NCI-H345 (cell line): ENCODE results near the gene CTNNA2.

ENCODE experiments used
- DNase-seq: peaks from one replicate; lab custom pipeline; 2025; lab: John Stamatoyannopoulos, UW

The CTNNA2 gene

DNA sequence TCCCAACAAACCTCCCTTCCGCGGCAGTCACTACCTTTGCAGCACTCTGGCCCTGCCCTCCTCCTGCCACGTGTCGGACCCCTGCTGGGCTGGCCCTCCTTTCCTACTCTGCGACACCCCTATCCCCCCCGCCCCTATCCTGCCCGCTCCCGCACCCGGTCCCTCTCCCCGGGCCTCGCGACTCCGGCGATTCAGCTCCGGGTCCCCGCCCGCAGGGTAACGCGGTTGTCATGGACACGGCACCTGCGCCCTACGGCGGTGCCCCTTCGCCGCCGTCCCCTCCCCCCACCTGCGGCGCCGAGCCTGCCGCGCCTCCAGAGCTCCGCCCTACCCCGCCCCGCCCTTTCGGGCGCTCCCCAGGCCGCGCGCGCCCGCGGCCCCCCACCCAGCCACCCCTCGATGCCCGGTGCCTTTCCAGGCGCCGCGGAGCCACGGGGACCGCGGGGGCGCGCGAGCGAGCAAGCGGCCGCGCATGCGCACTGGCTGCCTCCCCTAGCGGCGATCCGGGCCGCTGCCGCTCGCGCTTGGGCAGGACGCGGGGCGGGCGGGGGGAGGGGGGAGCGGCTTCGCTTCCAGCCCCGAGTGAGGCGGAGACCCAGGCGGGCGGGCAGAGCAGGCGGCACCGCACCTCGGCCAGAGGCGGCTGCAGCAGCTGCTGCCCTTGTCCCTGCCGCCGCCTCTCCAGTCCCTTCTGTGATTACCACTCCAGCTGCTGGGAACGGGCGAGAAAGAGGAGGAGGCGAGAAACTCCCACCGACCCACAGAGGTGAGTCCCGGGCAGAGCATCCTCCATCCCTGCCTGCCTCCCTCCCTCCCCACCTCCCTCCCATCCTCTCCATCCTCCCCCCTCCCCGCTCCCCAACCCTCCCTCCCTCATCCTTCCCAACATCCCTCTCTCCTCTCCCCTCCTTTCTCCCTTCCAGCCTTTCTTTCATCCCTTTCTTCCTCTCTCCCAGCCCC, at the start of gene CTNNA2:
Gene CTNNA2, plus strand, starts transcription at position 610 of the 960 bp plus-strand sequence.
- peak; percentile 96 for DNase-seq

DNA sequence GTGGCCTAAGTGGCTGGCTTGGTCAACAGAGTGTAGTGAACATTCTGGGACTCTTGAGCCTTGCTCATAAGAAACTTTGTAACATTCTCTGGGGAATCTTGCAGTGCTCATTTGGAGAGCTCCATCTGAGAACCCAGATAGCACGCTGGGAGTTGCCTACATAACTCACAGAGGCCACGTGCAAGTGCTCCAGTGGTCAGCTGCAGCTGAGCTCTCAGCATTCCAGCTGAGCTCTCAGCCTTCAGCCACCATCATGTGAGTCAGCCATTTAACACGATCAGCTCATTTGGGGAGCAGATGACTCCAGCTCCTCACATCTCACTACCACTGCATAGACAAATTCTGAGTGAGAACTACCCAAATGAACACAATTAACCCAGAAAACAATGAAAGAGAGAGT, 25.5 kb upstream of the CTNNA2 start:
- DNase-seq, result no peak

DNA sequence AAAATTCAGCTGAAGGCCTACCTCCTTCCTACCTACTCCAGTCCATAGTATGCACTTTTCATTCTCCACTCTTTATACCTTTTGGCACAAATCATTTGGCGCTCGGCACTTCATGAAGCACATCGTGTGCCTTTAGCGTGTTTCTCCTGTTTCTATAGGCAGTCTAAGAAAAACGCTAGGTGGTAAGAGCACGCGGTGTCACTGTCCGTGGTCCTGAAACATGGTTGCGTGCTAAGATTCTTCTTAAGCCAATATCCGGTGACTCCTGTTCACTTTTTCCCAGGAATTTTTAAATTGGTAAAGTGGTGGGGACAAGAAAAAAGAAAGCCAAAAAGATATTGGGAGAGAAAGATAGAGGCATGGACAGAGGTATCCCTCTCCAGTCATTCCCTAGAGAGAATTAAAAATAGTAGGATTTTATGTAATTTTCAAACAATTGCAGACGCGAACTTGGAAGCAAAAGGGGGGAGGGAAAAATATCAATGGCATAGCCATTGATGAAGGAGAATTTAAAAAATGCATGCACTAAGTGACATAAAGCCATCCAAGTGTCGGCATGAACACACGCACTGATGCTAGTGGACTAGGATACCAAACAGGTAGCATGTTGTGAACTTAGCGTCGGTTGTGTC, 1.4 kb upstream of the CTNNA2 start:
- DNase-seq, result no peak

DNA sequence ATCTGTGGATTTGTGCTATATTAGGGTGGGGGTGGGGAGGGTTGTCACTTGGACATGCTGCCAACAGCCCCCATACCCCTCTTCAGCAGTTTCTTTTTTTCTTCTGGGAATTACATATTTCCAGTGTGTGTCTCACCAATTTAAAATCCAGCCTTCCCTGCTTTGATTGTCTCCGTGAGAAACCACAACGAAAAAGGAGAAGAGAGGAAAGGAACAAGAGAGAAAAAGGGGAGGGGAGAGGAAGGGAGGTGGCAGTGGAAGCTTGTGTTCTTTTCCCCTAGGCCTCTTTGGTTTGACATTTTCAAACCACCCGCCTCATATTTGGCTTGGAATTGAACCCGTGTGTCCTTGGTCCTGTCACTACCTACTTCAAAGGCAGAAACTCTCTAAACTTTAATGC, 860 bp downstream of the CTNNA2 start:
- no peak for DNase-seq

DNA sequence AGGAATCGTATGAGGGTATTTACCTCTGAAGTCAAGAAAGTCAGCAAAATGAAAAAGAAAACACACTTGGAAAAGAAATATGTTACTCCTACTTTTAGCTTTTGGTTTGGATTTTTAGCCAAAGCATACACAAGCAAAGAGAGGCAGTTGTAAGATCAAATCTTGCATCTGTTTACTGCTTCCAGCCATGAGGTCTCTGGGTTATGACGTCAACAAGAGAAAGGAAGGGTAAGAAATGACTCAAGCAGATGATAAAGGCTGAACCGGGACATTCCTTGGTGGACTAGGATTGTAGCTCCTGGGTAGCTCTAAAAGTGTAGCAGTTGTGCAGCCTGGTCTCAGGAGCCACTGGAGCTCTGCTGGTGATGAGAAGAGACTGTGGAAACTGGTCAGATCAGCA, 16.8 kb downstream of the CTNNA2 start:
- DNase-seq, result no peak

DNA sequence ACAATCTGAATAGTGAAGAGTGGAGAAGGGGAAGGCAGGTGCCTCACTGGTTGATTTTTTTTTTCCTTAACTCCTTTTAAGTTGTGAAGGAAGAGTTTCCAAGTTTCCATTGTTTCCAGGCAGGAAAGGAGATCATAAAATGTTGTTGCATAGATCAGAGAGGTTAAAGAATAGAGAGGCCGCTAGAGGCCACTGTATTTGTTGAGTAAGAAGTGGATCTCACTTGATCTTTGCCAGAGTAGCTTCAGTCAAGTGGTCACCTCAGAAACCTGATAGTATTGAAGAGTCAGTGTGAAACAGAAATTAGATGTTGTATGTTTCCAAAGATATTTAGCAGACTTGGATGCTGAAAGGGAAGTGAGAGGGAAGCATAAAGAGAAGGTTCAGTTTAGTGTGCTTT, 17.6 kb downstream of the CTNNA2 start:
- no peak for DNase-seq

DNA sequence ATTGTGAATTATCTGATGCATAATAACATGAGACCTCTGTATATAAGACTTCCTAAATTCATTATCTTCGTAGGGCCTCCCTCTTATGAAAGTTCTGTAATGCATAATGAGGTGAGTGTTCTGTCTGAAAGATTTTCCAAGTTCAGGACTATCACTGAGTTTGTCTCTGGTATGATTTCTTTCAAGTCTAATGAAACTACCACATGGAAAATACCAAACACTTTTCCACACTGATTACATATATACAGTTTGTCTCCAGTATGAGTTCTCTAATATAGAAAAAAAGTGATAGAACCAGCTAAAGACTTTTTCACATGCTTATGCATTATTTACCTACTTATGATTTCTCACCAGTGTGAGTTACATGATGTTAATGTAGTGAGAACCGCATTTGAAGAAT, 34.7 kb downstream of the CTNNA2 start:
- DNase-seq, result no peak

DNA sequence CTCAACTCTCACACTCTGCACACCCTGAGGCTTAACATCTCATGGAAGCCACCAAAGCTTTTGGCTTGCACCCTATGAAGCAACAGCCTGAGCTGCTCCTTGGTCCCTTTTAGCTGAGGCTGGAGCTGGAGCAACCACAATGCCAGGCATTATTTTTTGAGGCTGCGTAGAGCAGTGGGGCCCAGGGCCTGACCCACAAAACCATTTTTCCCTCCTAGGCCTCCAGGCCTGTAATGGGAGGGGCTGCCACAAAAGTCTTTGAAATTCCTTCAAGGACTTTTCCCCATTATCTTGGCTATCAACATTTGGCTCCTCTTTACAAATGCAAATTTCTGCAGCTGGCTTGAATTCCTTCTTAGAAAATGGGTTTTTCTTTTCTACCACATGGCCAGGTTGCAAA, 39.8 kb downstream of the CTNNA2 start:
- DNase-seq, result no peak

DNA sequence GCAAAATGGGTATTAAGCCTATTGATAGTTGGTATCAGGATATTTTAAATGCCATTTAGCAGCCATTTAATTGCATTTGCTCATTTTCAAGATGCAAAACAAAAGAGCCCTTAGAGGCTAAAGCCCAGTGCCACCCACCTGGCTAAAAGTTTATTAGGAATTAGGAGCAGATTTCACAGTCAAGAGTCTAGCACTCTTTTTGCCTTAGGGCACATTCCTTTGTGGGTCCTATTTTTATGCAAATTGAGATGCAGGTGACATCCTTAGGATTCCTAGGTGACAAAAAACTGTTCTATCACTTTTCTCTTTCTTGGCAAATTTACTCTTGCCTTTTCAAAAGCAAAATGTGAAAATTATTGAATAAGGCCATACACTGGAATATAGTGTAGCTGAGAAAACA, 42.0 kb downstream of the CTNNA2 start:
- DNase-seq, result no peak

DNA sequence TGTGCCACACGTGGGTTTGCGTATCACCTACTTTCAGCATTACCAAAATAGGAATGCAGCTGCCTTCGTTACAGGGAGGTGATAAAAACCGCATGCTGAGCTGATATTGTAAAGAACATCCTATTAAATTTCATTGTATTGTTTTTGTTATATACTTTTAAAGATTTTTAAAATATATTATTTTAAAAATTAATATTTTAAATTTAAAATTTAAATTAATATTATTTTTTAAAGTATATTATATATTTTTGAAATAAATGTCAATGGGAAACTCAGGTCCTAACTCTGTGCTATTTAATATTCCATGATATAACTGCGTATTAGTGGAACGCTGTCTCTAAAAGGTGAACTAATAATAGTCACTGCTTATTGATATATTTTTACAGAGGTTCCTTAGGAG, 51.2 kb downstream of the CTNNA2 start:
- DNase-seq, result no peak

DNA sequence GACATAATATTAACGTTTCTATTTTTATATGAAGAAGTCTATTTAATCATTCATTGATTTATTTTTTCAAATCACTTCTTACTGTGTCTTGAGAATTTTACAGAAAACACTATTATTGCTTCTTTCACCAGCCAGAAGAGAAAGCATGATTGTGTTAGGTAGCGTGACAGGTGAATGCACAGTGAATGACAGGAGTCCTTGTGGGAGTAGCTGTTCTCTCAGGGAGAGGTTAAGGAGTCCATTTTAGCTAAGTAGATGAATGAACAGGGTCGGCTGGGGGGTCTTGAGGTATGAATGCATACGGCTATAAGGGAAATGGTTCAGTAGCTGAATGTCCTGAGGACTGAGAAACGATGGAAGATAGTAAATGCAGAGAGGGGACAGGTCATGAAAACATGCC, 56.2 kb downstream of the CTNNA2 start:
- no peak for DNase-seq

DNA sequence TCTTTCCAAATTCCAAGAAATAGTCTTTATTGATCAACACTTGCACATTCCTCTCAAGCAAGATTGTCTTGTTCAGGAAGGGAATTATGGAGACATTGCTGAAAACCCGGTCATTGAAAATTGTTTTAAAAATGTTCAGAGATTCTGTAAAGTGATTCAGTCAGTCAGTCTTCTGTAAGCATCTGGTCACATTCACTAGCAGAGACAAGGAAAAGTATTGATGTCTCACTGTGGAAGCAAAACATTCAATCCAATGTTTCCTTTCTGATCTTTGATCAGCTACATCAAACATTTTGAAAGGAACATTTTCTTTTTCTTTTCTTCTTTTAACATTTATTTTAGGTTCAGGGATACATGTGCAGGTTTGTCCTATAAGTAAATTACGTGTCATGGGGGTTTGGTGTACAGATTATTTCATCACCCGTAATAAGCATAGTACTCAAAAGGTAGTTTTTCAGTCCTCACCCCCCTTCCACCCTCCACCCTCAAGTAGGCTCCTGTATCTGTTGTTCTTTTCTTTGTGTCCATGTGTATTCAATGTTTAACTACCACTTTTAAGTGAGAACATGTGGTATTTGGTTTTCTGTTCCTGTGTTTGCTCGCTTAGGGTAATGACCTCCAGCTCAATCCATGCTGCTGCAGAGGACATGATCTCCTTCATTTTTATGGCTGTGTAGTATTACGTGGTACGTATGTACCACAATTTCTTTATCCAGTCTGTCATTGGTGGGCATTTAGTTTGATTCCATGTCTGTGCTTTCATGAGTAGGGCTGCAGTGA, 61.2 kb downstream of the CTNNA2 start:
- DNase-seq, result no peak

DNA sequence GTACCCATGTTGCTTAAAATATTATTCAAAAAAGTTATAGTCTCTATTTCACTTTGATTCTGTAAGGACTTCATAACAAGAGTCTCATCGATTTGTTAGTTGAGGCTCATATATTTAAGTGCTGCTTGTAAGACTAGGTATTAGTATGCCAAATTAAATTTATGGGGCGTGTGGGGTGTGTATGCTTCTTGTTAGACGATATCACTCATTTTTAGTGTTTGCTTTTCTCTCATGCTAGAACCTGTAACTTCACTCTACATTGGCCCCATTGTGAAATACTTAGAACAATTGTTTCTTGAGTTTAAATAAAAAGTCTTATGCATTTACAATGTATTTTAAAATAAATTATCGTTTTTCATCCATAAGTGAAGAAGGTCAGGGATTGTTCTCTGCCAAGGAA, 63.6 kb downstream of the CTNNA2 start:
- no peak for DNase-seq

DNA sequence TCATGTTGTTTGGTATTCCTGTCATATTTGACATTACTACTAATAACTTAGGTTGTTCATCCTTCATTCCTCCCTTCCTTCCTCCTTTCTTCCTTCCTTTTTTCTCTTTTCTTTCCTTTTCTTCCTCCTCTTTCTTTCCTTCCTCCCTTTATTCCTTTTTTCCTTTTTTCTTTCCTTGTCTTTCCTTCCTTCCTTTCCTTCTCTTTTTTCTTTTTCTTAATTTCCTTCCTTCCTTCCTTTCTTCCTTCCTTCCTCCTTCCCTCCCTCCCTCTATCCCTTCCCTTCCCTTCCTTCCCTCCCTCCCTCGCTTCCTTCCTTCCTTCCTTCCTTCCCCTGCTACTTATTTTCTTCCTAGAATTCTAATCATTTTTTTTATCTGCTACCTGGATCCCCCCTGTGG, 66.1 kb downstream of the CTNNA2 start:
- no peak for DNase-seq

DNA sequence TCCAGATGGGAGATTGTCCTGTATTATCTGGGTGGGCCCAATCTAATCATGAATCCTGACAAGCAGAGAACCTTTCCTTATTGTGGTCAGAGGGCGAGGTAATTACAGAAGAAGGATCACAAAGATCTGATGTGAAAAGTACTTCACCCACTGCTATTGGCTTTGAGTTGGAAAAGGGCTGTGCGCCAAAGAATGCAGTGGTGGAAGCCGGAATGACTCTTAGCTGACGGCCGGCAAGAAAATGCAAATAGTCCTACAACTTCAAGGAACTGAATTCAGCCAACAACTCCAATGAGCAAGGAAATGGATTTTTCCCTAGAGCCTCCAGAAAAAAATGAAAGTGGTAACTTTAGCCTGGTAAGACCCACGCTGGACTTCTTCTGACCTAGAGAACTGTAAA, 67.3 kb downstream of the CTNNA2 start:
- no peak for DNase-seq

DNA sequence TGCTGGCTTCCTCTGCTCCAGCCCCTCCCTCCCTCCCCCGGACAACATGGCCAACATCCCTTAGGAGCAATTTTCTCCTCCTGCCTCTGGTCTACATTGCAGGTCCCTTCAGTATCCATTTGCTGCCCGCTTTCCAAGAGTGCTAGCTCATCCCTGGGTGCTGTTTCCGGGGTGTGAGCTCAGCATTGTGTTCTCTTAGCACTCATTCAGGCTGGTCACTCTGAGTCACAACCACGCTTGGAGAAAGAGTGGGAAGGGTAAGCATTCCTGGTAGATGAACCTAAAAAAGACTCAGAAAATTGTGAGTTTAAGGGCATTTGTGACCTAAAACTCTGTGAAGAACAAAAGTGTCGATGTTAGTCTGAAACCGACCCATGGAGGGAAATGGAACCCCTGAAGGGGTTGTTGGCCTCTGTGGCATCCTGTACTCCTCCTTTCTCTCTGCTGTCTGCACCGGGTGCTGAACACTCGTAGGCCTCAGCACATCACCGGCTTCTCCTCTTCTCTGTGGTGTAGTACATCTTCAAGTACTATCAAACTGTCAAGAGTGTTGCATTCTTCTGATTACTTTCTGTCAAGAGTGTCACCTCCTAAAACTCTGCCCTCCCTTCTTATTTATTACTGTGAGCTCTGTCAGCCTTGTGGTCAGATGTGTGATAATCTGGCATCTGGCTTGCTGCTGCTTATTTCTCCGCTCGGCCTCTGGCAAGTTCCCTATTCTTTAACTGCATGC, 73.0 kb downstream of the CTNNA2 start:
- DNase-seq, result no peak

DNA sequence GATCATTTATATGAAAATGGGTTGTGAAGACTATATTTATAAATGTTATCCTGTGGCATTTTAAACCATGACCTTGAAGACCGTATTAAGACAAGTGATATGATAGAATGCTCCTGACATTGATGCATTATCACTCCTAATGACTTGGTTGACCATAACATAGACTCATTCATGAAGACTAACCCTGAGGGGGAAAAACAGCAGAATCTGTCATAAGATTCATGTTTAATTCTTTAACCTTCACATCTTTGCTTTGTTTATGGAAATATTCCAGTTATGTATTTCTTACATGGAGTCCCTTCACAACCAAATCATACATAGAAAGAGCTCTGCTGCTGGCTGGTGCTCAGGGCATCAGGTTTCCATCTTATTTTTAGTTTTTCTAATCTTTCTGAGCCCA, 78.4 kb downstream of the CTNNA2 start:
- no peak for DNase-seq

DNA sequence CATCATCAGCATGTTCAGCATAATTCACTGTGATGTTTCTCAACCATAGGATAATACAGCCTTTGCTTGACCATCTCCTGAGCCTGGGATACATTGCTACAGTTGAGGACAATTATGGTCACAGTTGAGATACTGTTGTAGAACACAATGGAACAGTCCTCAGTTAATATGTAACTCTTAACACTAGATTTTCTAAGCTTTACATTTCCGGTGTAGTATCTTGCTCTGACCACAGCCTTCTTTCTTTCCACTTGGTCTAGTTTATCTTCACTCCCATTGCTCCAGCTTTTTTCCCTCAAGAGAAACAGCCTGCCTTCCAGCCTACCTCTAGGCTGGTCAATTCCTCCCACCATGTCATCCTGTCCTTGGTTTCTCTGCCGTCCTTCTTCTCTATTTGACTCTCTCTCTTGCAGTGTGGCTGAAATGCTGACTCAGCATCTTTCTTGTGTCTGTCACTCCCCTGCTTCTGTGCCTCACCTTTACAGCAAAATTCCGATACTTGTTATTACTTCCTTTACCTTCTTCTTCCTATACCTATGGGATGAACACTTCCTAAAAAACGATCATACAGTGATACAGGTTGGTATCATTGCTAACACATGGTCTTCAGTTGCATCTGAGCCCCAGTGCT, 80.5 kb downstream of the CTNNA2 start:
- no peak for DNase-seq

DNA sequence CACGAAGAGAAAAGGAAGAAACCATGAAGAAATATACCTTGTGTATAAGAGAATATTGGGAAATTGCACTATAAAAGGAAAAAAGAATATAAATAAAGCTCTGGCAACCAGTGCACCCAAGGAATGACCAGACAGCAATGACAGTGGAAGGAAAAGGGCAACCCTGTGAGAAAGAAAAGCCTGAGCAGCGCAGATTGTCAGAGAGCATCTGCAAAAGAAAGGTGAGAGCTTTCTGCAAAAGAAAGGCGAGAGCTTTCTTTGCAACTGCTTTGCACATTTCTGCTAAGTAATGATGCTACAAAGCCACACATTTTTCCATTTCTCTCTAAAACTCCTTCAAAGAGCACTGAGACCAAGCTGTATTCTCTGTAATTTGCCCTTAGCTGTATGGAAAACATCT, 83.6 kb downstream of the CTNNA2 start:
- no peak for DNase-seq

DNA sequence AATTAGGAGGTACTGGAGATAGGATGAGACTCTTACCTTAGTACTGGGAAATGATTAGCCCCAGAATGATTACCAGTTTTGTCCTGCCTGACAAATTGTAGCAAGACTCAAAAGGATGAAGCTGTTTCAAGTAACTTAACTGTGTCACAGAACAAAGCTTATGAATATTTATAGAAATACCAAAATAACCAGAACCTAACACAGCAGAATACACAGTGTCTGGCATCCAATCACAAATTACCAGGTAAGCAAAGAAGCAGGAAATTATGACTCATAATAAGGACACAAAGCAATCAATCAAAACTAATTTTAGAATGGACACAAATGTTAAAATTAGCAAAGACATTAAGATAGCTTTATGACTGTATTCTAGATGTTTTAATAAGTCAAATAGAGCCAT, 91.9 kb downstream of the CTNNA2 start:
- DNase-seq, result no peak

DNA sequence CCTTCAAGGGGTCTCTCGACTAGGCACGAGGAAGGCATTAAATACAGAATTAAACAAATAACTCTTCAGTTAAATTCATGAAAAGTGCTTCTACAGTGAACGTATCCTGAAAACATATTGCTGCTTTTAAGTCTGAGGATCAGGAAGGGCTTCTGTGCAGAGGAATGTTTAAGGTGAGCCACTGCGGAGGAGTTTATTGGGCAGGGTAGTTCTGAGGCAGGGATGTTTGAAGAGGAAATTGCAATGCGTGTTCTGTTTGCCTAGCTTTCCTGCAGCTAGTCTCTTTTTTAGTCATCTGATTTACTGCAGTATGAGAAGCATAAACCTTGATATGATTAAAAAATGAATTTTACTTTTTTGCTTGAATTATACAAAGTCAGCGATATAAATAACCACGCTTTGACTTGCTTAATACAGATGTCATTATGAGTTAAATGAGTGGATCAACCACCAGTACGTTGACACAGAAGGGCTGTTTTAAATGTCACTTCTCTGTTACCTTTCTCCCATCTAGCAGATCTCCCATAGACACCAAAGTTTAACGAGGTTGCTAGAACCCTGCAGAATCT, 98.7 kb downstream of the CTNNA2 start:
- no peak for DNase-seq
